ENCODE measurements around the gene MARCHF10.
A peak's percentile ranks its signal among the peaks of the same experiment; 100 is the strongest.

The MARCHF10 gene

DNA sequence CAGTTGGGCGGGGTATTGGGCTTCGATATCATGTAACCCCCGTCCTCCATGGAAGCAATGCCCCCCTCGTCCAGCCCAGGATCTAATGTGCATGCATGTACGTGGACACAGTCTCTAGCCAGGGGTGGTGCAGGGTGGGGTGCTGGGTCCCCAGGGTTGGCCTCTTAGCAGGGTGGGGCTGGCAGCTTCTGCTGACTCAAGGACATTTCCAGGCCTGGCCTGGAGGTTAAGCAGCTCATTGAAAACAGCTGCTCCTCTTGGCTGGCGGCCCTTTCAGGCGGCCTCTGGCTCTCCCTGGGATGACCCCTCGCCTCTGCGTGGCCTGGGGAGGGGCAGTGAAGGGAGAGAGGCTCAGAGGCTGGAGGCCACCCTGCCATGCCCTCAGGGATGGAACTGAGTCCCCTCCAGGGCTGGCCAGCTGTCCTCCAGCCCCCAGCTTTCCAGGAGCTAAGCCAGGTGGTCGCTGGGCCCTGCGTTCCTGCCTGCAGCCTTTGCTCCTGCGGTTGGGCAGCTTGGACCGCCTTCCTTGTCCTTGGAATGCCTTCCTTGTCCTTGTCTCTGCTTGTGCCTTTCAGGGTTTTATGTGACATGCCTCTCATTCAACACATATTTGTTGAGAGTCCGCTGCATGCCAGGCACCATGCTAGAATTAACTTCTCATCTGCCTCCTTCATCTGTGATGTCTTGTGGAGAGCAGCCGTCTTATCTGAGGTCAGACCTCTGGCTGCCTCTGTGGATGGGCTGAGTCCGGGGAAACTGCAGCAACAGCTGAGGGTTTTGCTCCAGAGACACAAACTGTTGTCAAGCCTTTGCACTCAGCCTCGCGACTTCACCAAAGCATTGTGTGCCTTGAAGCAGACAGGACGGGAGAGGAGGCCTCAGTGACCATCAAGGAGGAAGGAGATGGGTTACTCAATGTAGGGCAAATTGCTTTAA lies 154.0 kb downstream of the MARCHF10 start:
- DNase-seq: peak; percentile 34

DNA sequence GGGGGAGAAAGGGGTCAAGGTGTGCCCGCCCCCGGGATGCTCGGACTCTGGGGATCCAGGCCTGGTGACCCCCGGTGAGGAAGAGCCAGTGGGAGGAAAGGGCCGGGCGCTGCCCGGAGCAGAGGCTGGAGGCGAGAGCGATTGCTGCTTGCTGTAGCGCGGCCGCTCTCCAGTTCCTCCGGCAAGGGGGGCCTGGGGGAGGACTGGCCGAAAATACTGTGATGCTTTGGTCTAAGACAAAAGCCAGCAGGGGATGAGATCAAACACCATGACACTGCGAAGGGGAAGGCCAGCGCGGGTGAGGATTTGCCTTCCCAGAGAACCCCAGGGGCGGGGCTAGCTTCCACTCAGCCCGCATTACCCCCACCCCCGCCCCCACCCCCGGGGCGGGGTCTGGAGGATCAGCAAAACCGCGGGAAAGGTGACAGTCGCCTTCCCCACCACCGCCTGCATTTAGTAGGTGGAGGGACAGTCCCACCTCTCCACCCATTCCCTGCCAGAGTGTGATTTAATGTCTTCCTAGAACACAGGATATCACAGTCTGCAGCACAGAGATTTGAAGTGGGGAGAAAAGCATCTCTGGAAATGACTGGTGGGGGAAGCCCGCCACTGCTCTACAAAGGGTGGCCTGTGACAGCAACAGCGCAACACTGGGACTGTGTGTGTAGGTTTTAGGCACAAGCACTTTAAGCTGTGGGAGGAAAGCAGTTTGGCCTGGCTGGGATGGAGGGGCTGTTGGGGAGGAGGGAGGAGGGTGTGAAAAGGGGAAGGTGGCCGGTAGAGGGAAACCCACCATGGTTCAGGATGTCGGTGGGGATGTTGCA lies 154.9 kb downstream of the MARCHF10 start:
- peak; percentile 95 for DNase-seq

DNA sequence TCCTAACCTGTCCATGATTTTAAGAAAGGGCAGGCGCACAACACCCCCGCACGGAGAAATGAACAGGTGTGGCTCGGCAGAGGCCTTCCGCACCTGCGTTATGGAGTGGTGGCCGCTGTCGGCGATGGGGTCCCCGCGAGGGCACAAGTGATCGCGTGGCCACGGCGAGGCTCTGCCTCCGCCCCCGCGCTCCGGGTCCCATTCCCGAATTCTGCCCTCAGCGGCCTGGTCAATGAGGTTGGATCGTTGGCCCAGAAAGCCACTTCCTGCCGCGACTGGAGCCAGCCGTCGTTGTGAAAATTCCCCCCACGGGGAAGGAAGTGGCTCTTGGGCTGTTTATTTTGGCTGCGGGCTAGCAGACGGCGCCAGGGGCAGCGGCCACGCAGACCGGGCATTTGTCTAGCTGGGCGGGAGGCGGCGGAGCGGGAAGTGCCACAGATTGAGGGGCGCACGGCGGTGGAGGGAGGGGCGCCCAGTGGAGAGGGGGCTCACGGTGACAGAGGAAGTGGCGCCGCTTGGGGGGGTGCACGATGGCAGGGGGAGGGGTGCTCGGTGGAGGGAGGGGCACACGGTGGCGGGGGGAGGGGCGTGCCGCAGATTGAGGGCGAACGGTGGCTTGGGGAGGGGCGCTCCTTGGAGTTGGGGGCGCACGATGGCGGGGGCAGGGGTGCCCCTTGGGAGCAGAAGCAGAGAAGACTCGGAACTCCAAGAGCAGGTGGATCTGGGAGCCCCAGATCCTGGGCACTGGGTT lies 155.7 kb downstream of the MARCHF10 start:
- DNase-seq: peak; percentile 52
